ENCODE data around the gene RBM19.

Gene RBM19

DNA sequence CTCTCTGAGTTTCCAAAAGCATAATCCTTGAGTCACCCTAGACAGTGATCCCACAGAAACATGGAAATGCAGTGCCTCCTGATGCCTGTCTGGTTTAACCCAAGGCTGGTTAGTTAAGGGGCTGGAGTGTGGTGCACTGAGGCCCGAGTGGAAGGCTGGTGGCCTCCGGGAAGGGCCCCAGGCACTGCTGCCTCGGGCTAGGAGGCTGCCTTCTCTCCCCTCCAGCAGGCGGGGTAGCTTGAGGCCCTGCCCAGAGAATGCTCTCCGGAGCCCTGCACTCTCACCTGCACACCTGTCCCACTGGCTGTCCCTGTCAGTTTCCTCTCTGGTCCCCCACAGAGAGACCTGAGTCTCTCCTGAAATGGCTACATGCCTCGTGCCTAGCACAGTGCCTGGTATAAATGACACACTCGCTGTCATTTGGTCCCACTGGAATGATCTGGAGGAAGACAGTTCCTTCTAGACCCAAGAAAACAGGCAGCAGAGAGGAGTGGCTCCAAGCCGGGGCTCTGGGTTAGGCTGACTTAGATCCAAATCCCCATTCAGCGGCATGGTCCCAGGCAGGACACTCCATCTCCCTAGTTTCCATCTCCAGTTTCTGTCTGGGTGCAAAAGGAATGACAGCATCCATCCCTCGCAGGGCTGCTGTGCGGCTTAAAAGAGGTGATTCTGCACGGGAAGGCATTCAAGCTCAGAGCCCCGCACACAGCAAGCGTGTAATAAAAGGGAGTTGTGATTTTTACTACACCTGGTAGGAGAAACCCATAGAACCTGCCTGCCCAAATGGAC, 54.0 kb downstream of the RBM19 start:
- no peaks in the 10 kb centered on the region for H3K36me3 ChIP-seq (ENCODE audit: insufficient read depth)
- no peak overlapping the region for H3K27ac ChIP-seq
- H2AFZ ChIP-seq (ENCODE audit: low read depth): no peak overlapping the region
- H4K20me1 ChIP-seq (ENCODE audit: insufficient read depth): no peaks in the 10 kb centered on the region
- H3K79me2 ChIP-seq (ENCODE audit: insufficient read depth, low read depth): no peaks in the 10 kb centered on the region
- H3K4me2 ChIP-seq: no peak overlapping the region
- no peak overlapping the region for H3K4me3 ChIP-seq (IDR thresholded peaks at IDR 0.05; ENCODE audit: insufficient read depth, low read depth, low read length)
- no peaks in the 10 kb centered on the region for H3K27me3 ChIP-seq (ENCODE audit: insufficient read depth, low read depth)
- no peaks in the 10 kb centered on the region for H3K4me1 ChIP-seq (ENCODE audit: low read depth, poor library complexity, severe bottlenecking)
- TF ChIP-seq, protein P1, sequence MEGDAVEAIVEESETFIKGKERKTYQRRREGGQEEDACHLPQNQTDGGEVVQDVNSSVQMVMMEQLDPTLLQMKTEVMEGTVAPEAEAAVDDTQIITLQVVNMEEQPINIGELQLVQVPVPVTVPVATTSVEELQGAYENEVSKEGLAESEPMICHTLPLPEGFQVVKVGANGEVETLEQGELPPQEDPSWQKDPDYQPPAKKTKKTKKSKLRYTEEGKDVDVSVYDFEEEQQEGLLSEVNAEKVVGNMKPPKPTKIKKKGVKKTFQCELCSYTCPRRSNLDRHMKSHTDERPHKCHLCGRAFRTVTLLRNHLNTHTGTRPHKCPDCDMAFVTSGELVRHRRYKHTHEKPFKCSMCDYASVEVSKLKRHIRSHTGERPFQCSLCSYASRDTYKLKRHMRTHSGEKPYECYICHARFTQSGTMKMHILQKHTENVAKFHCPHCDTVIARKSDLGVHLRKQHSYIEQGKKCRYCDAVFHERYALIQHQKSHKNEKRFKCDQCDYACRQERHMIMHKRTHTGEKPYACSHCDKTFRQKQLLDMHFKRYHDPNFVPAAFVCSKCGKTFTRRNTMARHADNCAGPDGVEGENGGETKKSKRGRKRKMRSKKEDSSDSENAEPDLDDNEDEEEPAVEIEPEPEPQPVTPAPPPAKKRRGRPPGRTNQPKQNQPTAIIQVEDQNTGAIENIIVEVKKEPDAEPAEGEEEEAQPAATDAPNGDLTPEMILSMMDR (conservative IDR thresholded peaks at IDR 0.05; ENCODE audit: low read depth, low read length): no peak
- no peak overlapping the region for H3K9ac ChIP-seq

DNA sequence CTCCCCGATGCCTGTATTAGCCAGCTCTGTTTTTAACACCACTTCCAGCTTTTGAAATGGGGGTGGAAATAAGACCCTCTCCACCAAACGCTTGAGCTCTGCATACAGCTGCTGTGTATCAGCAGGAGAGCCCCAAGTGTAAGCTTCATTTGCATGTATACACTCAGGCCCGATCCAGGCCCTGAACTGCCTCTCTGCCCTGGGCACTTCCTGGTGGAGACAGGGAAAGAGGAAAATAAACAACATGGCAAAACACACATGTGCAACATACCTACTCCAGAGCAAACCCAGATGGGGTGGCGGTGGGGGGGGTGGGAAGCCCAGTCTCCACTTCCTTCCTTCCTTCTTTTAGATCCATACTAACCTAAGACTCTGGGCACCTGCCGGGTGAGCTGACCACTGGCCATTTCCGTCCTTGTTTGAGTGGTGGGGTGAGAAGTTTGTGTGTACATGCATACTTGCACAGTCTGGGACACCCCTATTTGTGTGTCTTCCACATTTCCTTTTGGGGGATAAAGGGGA, 55.3 kb downstream of the RBM19 start:
- Histone ChIP-seq H3K9ac (no peak overlapping the region), H3K79me2 (ENCODE audit: insufficient read depth, low read depth) (no peaks in the 10 kb centered on the region), H3K4me1 (ENCODE audit: low read depth, poor library complexity, severe bottlenecking) (no peaks in the 10 kb centered on the region), H3K27ac (no peak overlapping the region), H3K36me3 (ENCODE audit: insufficient read depth) (no peaks in the 10 kb centered on the region), H3K27me3 (ENCODE audit: insufficient read depth, low read depth) (no peaks in the 10 kb centered on the region), H3K4me2 (no peak overlapping the region), H4K20me1 (ENCODE audit: insufficient read depth) (no peaks in the 10 kb centered on the region), H3K4me3 (IDR thresholded peaks at IDR 0.05; ENCODE audit: insufficient read depth, low read depth, low read length) (no peak overlapping the region), H2AFZ (ENCODE audit: low read depth) (no peak overlapping the region)
- TF ChIP-seq, protein P1 (conservative IDR thresholded peaks at IDR 0.05; ENCODE audit: low read depth, low read length): no peak

DNA sequence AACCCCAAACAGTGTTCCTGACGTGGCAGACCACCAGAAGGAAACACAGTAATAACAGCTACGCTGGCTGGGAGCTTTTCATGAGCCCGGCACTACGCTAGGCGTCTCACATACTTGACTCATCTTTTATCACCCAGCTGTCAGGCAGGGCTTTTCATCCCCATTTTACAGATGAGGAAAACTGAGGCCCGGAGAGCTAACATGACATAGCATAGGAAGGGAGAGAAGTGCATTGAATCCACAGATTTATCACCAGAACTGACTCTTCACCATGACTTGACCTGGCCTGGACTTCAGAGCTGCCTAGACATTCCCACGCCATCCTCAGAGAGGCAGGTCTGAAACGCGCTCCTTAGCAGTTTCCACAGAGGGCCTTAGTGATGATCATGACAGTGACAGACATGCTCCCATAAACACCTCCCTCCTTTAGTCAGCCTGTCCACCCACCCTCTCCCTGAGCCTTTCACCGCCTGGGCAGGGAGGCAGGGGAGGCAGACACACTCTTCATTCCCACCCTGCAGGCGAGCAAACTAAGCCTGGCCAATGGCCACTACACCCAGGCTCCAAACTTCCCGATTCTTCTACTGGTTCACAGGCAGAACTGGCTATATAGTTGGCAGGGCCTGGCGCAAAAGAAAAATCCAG, 56.2 kb downstream of the RBM19 start:
- no peak overlapping the region for H3K27ac ChIP-seq
- no peak overlapping the region for H3K4me2 ChIP-seq
- no peak overlapping the region for H3K9ac ChIP-seq
- H2AFZ ChIP-seq (ENCODE audit: low read depth): no peak overlapping the region
- no peaks in the 10 kb centered on the region for H3K27me3 ChIP-seq (ENCODE audit: insufficient read depth, low read depth)
- H3K4me3 ChIP-seq (IDR thresholded peaks at IDR 0.05; ENCODE audit: insufficient read depth, low read depth, low read length): no peak overlapping the region
- TF ChIP-seq, protein P1 (conservative IDR thresholded peaks at IDR 0.05; ENCODE audit: low read depth, low read length): no peak
- H4K20me1 ChIP-seq (ENCODE audit: insufficient read depth): no peaks in the 10 kb centered on the region
- no peaks in the 10 kb centered on the region for H3K36me3 ChIP-seq (ENCODE audit: insufficient read depth)
- H3K79me2 ChIP-seq (ENCODE audit: insufficient read depth, low read depth): no peaks in the 10 kb centered on the region
- H3K4me1 ChIP-seq (ENCODE audit: low read depth, poor library complexity, severe bottlenecking): no peaks in the 10 kb centered on the region

DNA sequence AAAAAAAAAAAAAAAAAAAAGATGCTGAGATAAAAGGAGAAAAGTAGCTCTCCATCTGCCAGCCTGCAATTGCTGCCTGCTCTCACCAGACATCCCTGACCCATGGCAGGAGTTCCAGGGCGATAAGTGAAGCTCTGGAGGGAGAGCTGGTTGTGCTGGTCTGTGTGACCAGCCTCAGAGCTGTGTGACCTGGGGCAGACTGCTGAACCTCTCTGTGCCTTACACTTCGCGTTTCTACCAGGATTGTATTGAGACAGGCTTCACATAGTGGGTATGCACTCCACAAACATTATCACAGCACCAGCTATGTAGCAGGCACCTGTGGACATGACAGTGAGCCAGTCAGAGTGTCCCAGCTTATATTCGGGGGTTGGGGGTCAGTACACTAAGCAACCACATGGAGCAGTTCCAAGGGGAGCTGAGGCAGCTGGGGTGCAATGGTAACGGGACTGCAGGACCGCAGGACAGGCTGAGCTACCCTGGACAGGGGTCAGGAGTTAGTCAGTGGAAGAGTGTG, 57.5 kb downstream of the RBM19 start:
- H3K4me3 ChIP-seq (IDR thresholded peaks at IDR 0.05; ENCODE audit: insufficient read depth, low read depth, low read length): no peak overlapping the region
- TF ChIP-seq, protein P1 (conservative IDR thresholded peaks at IDR 0.05; ENCODE audit: low read depth, low read length): no peak
- H3K79me2 ChIP-seq (ENCODE audit: insufficient read depth, low read depth): no peaks in the 10 kb centered on the region
- no peaks in the 10 kb centered on the region for H3K27me3 ChIP-seq (ENCODE audit: insufficient read depth, low read depth)
- H2AFZ ChIP-seq (ENCODE audit: low read depth): no peak overlapping the region
- H3K4me2 ChIP-seq: no peak overlapping the region
- H3K9ac ChIP-seq: no peak overlapping the region
- H3K27ac ChIP-seq: no peak overlapping the region
- H4K20me1 ChIP-seq (ENCODE audit: insufficient read depth): no peaks in the 10 kb centered on the region
- H3K36me3 ChIP-seq (ENCODE audit: insufficient read depth): no peaks in the 10 kb centered on the region
- no peaks in the 10 kb centered on the region for H3K4me1 ChIP-seq (ENCODE audit: low read depth, poor library complexity, severe bottlenecking)
